HepG2 (cell line): Measurements from ENCODE around the gene CNIH3. TPM values are rescaled to one million over a fixed set of nuclear protein-coding genes. Genes with fewer than 3 reads are reported as not detected.

ENCODE experiments used
- ATAC-seq: fragments of 200-7000 bp; cut with Tn5 transposase; 3 replicates; pipeline ENCODE4 v1.9.1; 2020; ENCODE audit warnings: mild to moderate bottlenecking, moderate library complexity
- BruUV-seq: library from RNA; stranded (reverse); fragments of 400-500 nt; replicated peaks from 2 replicates; lab custom pipeline; 2021; lab: Mats Ljungman, UMichigan
- CTCF ChIA-PET: fragments of 300-600 bp; formaldehyde crosslinking; extraction: SDS; loops from one replicate; lab custom pipeline; 2021; ENCODE audit warnings: low total read pairs, inconsistent platforms, low intra/inter-chr PET ratio; lab: Yijun Ruan, JAX
- POLR2A ChIA-PET: fragments of 350-600 bp; sonication (Branson Sonifier 250); formaldehyde crosslinking; loops from one replicate; lab custom pipeline; 2020; ENCODE audit warnings: antibody characterized with exemption, inconsistent platforms; lab: Yijun Ruan, JAX
- DNase-seq: peaks from one replicate; pipeline ENCODE4 v3.0.0-alpha.2; 2015; ENCODE audit warnings: low spot score
- FAIRE-seq: peaks from 3 replicates; lab custom pipeline; 2011; peaks lifted over from hg19 to GRCh38; lab: Jason Lieb, UNC
- H2AFZ ChIP-seq: one replicate; pipeline ENCODE4 v1.6.1; 2011; ENCODE audit warnings: low read length, inconsistent platforms
- H3K27ac ChIP-seq: fragments of 300-600 bp; 3 replicates; pipeline ENCODE4 v1.8.0; 2011; ENCODE audit warnings: mixed run types, mild to moderate bottlenecking, mixed read lengths, low read length, inconsistent platforms; ENCODE audit not compliant: insufficient read depth; ENCODE audit errors: extremely low read length
- H3K27me3 ChIP-seq, 2 experiments: fragments of 200-600 bp in 1 of 2; 2 replicates in 1 of 2; 3 replicates in 1 of 2; pipeline versions ENCODE4 v1.6.0 to v1.8.0; 2011; ENCODE audit warnings: low read length in 2 of 2, mild to moderate bottlenecking in 2 of 2, moderate library complexity in 2 of 2, inconsistent platforms in 1 of 2; ENCODE audit not compliant: insufficient read depth in 2 of 2, control insufficient read depth in 1 of 2
- H3K36me3 ChIP-seq, 2 experiments: fragments of 200-600 bp in 1 of 2; replicated peaks in 1 of 2; 2 replicates in 1 of 2; 3 replicates in 1 of 2; pipeline versions ENCODE4 v1.5.1 to v1.8.0; 2011; ENCODE audit warnings: low read length in 2 of 2, inconsistent platforms in 1 of 2; ENCODE audit not compliant: insufficient read depth in 2 of 2, control insufficient read depth in 1 of 2
- H3K4me1 ChIP-seq: 2 replicates; pipeline ENCODE4 v1.5.1; 2012; ENCODE audit warnings: low read length, inconsistent platforms; ENCODE audit not compliant: insufficient read depth
- H3K4me2 ChIP-seq: 2 replicates; pipeline ENCODE4 v1.6.0; 2011; ENCODE audit warnings: low read depth, low read length, inconsistent platforms
- H3K4me3 ChIP-seq, 3 experiments: fragments of 200-600 bp in 1 of 3; sonication (generic), shearing (Covaris generic) in 1 of 3; replicated peaks in 1 of 3; 2 replicates each; pipeline ENCODE4 v1.5.1; 2011 to 2016; ENCODE audit warnings: low read length in 3 of 3, inconsistent platforms in 2 of 3, low read depth in 2 of 3, mild to moderate bottlenecking in 2 of 3, control low read depth in 1 of 3, mixed read lengths in 1 of 3; ENCODE audit not compliant: insufficient read depth in 1 of 3
- H3K79me2 ChIP-seq: one replicate; pipeline ENCODE4 v1.6.1; 2011; ENCODE audit warnings: low read length, inconsistent platforms; ENCODE audit not compliant: insufficient read depth
- H3K9ac ChIP-seq: 2 replicates; pipeline ENCODE4 v1.6.0; 2011; ENCODE audit warnings: mild to moderate bottlenecking, low read depth, low read length, inconsistent platforms; ENCODE audit not compliant: insufficient read depth
- H3K9me3 ChIP-seq: 2 replicates; pipeline ENCODE4 v1.5.1; 2012; ENCODE audit warnings: mild to moderate bottlenecking, low read length
- H4K20me1 ChIP-seq: 2 replicates; pipeline ENCODE4 v1.6.0; 2011; ENCODE audit warnings: inconsistent platforms, mild to moderate bottlenecking, low read length, moderate library complexity; ENCODE audit not compliant: insufficient read depth
- FOXA3 ChIP-seq: IDR thresholded peaks from 2 replicates; pipeline ENCODE4 v1.6.1; 2016; ENCODE audit warnings: missing genetic modification reagents, missing compliant biosample characterization
- MZF1 ChIP-seq: sonication (generic); formaldehyde crosslinking; IDR thresholded peaks from 2 replicates; pipeline ENCODE4 v1.8.1; 2023; ENCODE audit warnings: mild to moderate bottlenecking, missing genetic modification reagents, borderline replicate concordance
- NFIC ChIP-seq: IDR thresholded peaks from 2 replicates; pipeline ENCODE4 v1.6.1; 2012; ENCODE audit warnings: mild to moderate bottlenecking, low read length, inconsistent platforms
- PCBP1 ChIP-seq: fragments of 200-400 bp; formaldehyde crosslinking; IDR thresholded peaks from 2 replicates; pipeline ENCODE4 v1.6.1; 2017; ENCODE audit warnings: mild to moderate bottlenecking, low read depth, low read length, borderline replicate concordance
- SIN3B ChIP-seq: fragments of 150-350 bp; IDR thresholded peaks from 2 replicates; pipeline ENCODE4 v1.6.1; 2014; ENCODE audit warnings: low read length
- SRSF4 ChIP-seq: fragments of 200-400 bp; formaldehyde crosslinking; IDR thresholded peaks from one replicate; pipeline ENCODE4 v1.6.1; 2018; ENCODE audit warnings: mild to moderate bottlenecking, low read depth, low read length, moderate library complexity; ENCODE audit not compliant: poor library complexity, severe bottlenecking
- ZBTB2 ChIP-seq: sonication (generic); formaldehyde crosslinking; IDR thresholded peaks from 2 replicates; pipeline ENCODE4 v1.8.0; 2022; ENCODE audit warnings: low read depth, missing genetic modification reagents
- ZBTB39 ChIP-seq: sonication (generic); formaldehyde crosslinking; IDR thresholded peaks from 2 replicates; pipeline ENCODE4 v1.5.0; 2020; ENCODE audit warnings: missing genetic modification reagents
- ZBTB7A ChIP-seq: sonication (generic); formaldehyde crosslinking; IDR thresholded peaks from 2 replicates; pipeline ENCODE4 v1.8.0; 2022; ENCODE audit warnings: mild to moderate bottlenecking, missing genetic modification reagents
- ZFYVE20 ChIP-seq: sonication (generic); formaldehyde crosslinking; IDR thresholded peaks from 2 replicates; pipeline ENCODE4 v1.8.0; 2023; ENCODE audit warnings: low read depth, mild to moderate bottlenecking, moderate library complexity, missing genetic modification reagents, borderline replicate concordance
- ZMYM2 ChIP-seq: sonication (generic); formaldehyde crosslinking; IDR thresholded peaks from 2 replicates; pipeline ENCODE4 v1.8.0; 2022; ENCODE audit warnings: mild to moderate bottlenecking, missing genetic modification reagents
- ZNF24 ChIP-seq: fragments of 450-650 bp; IDR thresholded peaks from 2 replicates; pipeline ENCODE4 v1.6.1; 2017; ENCODE audit warnings: antibody characterized with exemption, mild to moderate bottlenecking
- WGBS: methylation state at CpG from one replicate; pipeline ENCODE4 v1.1.6; 2017; ENCODE audit warnings: low lambda C conversion rate; 5-methylcytosine and 5-hydroxymethylcytosine counted together
- in situ Hi-C: cut with HindIII; loops from 2 replicates; pipeline ENCODE4 v1.10.0; 2017; ENCODE audit warnings: low pct_unique_long_range_greater_than_20kb; ENCODE audit not compliant: extremely low pct_ligation_motif_present
- intact Hi-C: fragments of 100-400 bp; cut with micrococcal nuclease; formaldehyde crosslinking; loops from one replicate; pipeline ENCODE4 v1.10.0; 2022; ENCODE audit not compliant: unreplicated experiment
- polyA plus RNA-seq, 8 experiments: library from polyadenylated mRNA; depleted of rRNA in 3 of 8; stranded (reverse) in 7 of 8; unstranded in 1 of 8; fragments of >200 nt; fragmentation: Illumina TruSeq in 4 of 8; extraction: Trizol in 4 of 8; gene quantifications; 2 replicates each; pipeline versions ENCODE4 v1.2.1 to v1.2.3, GENCODE V29; 2011 to 2016; ENCODE audit warnings: low read depth in 4 of 8, missing spikeins in 1 of 8, mixed read lengths in 1 of 8; ENCODE audit not compliant: insufficient read depth in 1 of 8
- total RNA-seq, 5 experiments: library from RNA; depleted of rRNA; stranded (reverse); fragments of >200 nt; fragmentation: Illumina TruSeq; extraction: Trizol; gene quantifications; 2 replicates each; pipeline ENCODE4 v1.2.3, GENCODE V29; 2016; ENCODE audit warnings: low read depth in 1 of 5
- TF ChIP-seq, protein P1 (sequence below): fragments of 450-650 bp; IDR thresholded peaks from 2 replicates; pipeline ENCODE4 v1.6.1; 2016

CNIH3 gene
- total and polyA plus RNA-seq, 2 of the 13 experiments (the other 11 are each of a cell fraction or from before 2014, with no cell fraction given) = 0.36 to 1.1 TPM

GRCh38 chr1:224639426-224639975 lies 23.4 kb downstream of the CNIH3 start:
- Histone ChIP-seq H3K36me3 (no peaks in the 10 kb centered on the region), H3K79me2 (no peaks in the 10 kb centered on the region), H4K20me1 (no peaks in the 10 kb centered on the region), H3K9me3 (no peaks in the 10 kb centered on the region), H3K4me3 (no peak overlapping the region), H3K27ac (no peak overlapping the region), H3K27me3 (peaks cover 3 to 14% of the 10 kb centered on the region in 2 experiments; a peak in 4 of 5 replicates), H3K4me1 (no peaks in the 10 kb centered on the region), H2AFZ (no peak overlapping the region), H3K9ac (no peak overlapping the region), H3K4me2 (no peak overlapping the region)
- in situ Hi-C loops (no loop called here), intact Hi-C loops (no loop called here)
- DNase-seq = no peak
- BruUV-seq = no TSS peak
- WGBS = 41% methylated on average over 5 of the region's 5 CpGs
- ChIA-PET POLR2A (no interaction called here), CTCF (no interaction called here)
- no peak for FAIRE-seq
- TF ChIP-seq, protein P1, sequence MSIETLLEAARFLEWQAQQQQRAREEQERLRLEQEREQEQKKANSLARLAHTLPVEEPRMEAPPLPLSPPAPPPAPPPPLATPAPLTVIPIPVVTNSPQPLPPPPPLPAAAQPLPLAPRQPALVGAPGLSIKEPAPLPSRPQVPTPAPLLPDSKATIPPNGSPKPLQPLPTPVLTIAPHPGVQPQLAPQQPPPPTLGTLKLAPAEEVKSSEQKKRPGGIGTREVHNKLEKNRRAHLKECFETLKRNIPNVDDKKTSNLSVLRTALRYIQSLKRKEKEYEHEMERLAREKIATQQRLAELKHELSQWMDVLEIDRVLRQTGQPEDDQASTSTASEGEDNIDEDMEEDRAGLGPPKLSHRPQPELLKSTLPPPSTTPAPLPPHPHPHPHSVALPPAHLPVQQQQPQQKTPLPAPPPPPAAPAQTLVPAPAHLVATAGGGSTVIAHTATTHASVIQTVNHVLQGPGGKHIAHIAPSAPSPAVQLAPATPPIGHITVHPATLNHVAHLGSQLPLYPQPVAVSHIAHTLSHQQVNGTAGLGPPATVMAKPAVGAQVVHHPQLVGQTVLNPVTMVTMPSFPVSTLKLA = no peak
- TF ChIP-seq ZBTB39 (CRISPR knock-in tag) (no peak), NFIC (no peak), SRSF4 (no peak), FOXA3 (CRISPR knock-in tag) (no peak), PCBP1 (no peak), ZNF24 (no peak), SIN3B (no peak), ZFYVE20 (no peak), ZMYM2 (no peak), ZBTB2 (CRISPR knock-in tag) (no peak), ZBTB7A (CRISPR knock-in tag) (no peak), MZF1 (CRISPR knock-in tag) (no peak)
- ATAC-seq = no peak
